Keratinocyte (primary cell): ENCODE data around the gene LHX3. TPM values are rescaled to one million over a fixed set of nuclear protein-coding genes. Genes with fewer than 3 reads are reported as not detected.

Experiments used
- DNase-seq: peaks from one replicate; pipeline ENCODE4 v3.0.0-alpha.2; 2011; ENCODE audit warnings: low read depth, missing footprints, low spot score
- FAIRE-seq: peaks from 2 replicates; lab custom pipeline; 2011; peaks lifted over from hg19 to GRCh38; lab: Jason Lieb, UNC
- H2AFZ ChIP-seq: 2 replicates; pipeline ENCODE4 v1.6.0; 2012; ENCODE audit warnings: low read length, control low read depth, inconsistent platforms; ENCODE audit not compliant: control insufficient read depth
- H3K27ac ChIP-seq: 2 replicates; pipeline ENCODE4 v1.5.1; 2011; ENCODE audit warnings: low read length; ENCODE audit not compliant: control insufficient read depth, insufficient read depth
- H3K27me3 ChIP-seq: 3 replicates; pipeline ENCODE4 v1.6.0; 2011; ENCODE audit warnings: low read length; ENCODE audit not compliant: control insufficient read depth, insufficient read depth; ENCODE audit errors: extremely low read depth
- H3K36me3 ChIP-seq, 2 experiments: 2 replicates in 1 of 2; 3 replicates in 1 of 2; pipeline ENCODE4 v1.5.1; 2011; ENCODE audit warnings: low read length in 2 of 2, mild to moderate bottlenecking in 1 of 2; ENCODE audit not compliant: control insufficient read depth in 2 of 2, insufficient read depth in 2 of 2; ENCODE audit errors: extremely low read depth in 1 of 2
- H3K4me1 ChIP-seq: 3 replicates; pipeline ENCODE4 v1.5.1; 2011; ENCODE audit warnings: low read length; ENCODE audit not compliant: control insufficient read depth, insufficient read depth; ENCODE audit errors: extremely low read depth
- H3K4me2 ChIP-seq: 3 replicates; pipeline ENCODE4 v1.6.0; 2011; ENCODE audit warnings: low read depth, low read length; ENCODE audit not compliant: control insufficient read depth, insufficient read depth; ENCODE audit errors: extremely low read depth
- H3K4me3 ChIP-seq, 3 experiments: fragments of 200-600 bp in 1 of 3; sonication (generic) in 1 of 3; 2 replicates in 2 of 3; 3 replicates in 1 of 3; pipeline ENCODE4 v1.5.1; 2011 to 2016; ENCODE audit warnings: low read length in 3 of 3, mild to moderate bottlenecking in 3 of 3, control low read depth in 2 of 3, inconsistent platforms in 1 of 3, low read depth in 1 of 3, mixed read lengths in 1 of 3, mixed run types in 1 of 3, moderate library complexity in 1 of 3; ENCODE audit not compliant: control insufficient read depth in 2 of 3, insufficient read depth in 2 of 3; ENCODE audit errors: extremely low read depth in 1 of 3
- H3K79me2 ChIP-seq: 2 replicates; pipeline ENCODE4 v1.6.0; 2012; ENCODE audit warnings: low read length; ENCODE audit not compliant: control insufficient read depth, insufficient read depth
- H3K9ac ChIP-seq: 3 replicates; pipeline ENCODE4 v1.6.0; 2011; ENCODE audit warnings: low read length; ENCODE audit not compliant: control insufficient read depth, insufficient read depth; ENCODE audit errors: extremely low read depth
- H3K9me1 ChIP-seq: 3 replicates; pipeline ENCODE4 v1.6.0; 2011; ENCODE audit warnings: low read length; ENCODE audit not compliant: control insufficient read depth, insufficient read depth; ENCODE audit errors: extremely low read depth
- H3K9me3 ChIP-seq: 2 replicates; pipeline ENCODE4 v1.5.1; 2012; ENCODE audit warnings: low read depth, low read length; ENCODE audit not compliant: control insufficient read depth
- H4K20me1 ChIP-seq: 3 replicates; pipeline ENCODE4 v1.6.0; 2011; ENCODE audit warnings: low read length; ENCODE audit not compliant: control insufficient read depth, insufficient read depth; ENCODE audit errors: extremely low read depth
- CTCF ChIP-seq, 3 experiments: IDR thresholded peaks in 1 of 3; conservative IDR thresholded peaks in 1 of 3; optimal IDR thresholded peaks in 1 of 3; 2 replicates in 2 of 3; 3 replicates in 1 of 3; pipeline versions ENCODE3 to v1.5.1; 2011; ENCODE audit warnings: low read length in 3 of 3, mild to moderate bottlenecking in 3 of 3, moderate library complexity in 2 of 3, control low read depth in 1 of 3, inconsistent platforms in 1 of 3; ENCODE audit not compliant: insufficient read depth in 2 of 3; ENCODE audit errors: extremely low read depth in 1 of 3
- EZH2 ChIP-seq: IDR thresholded peaks from one replicate; pipeline ENCODE4 v1.6.1; 2012; ENCODE audit warnings: inconsistent platforms, mild to moderate bottlenecking, low read length, moderate library complexity
- dilution Hi-C: fragments of 300-500 bp; cut with MboI; formaldehyde crosslinking; loops from one replicate; pipeline ENCODE4 v1.7.0; 2020; ENCODE audit warnings: low sequenced_read_pairs; ENCODE audit not compliant: extremely low pct_ligation_motif_present
- polyA plus RNA-seq, 5 experiments: library from polyadenylated mRNA; depleted of rRNA in 3 of 5; stranded (reverse) in 3 of 5; stranded (forward) in 1 of 5; unstranded in 1 of 5; fragments of >200 nt; gene quantifications; 1 replicate in 1 of 5; 2 replicates in 3 of 5; 3 replicates in 1 of 5; pipeline versions ENCODE4 v1.2.1 to v1.2.3, GENCODE V29; 2011 to 2012; ENCODE audit warnings: missing spikeins in 2 of 5, low read depth in 1 of 5, low replicate concordance in 1 of 5

LHX3 gene
- polyA plus RNA-seq, 1 donor (not counting 4 experiments of a cell fraction or from before 2014, with no cell fraction given), result not detected

- TF ChIP-seq CTCF (optimal IDR thresholded peaks at IDR 0.05 in 1 of 3, IDR thresholded peaks at IDR 0.05 in 1 of 3, conservative IDR thresholded peaks at IDR 0.05 in 1 of 3; ENCODE audit: extremely low read depth in 1 of 3, insufficient read depth in 2 of 3, low read length in 3 of 3) (no peak), EZH2 (no peak)
- H3K9me3 ChIP-seq, result no peaks in the 10 kb centered on the region
- no peak for FAIRE-seq
- no peak overlapping the region for H3K27ac ChIP-seq
- no peak overlapping the region for H3K4me3 ChIP-seq
- no peak overlapping the region for H2AFZ ChIP-seq
- H3K4me2 ChIP-seq, result no peak overlapping the region
- no peaks in the 10 kb centered on the region for H3K4me1 ChIP-seq
- H3K27me3 ChIP-seq, result peaks cover 22% of the 10 kb centered on the region
- dilution Hi-C loops, result no loop called here
- no peaks in the 10 kb centered on the region for H3K9me1 ChIP-seq
- H3K9ac ChIP-seq, result no peak overlapping the region
- H3K36me3 ChIP-seq, result no peaks in the 10 kb centered on the region
- DNase-seq, result no peak
- H3K79me2 ChIP-seq, result no peaks in the 10 kb centered on the region
- H4K20me1 ChIP-seq, result no peaks in the 10 kb centered on the region
Observed at GRCh38 chr9:136172412-136173079, 32.4 kb downstream of the LHX3 start.

- Histone ChIP-seq H3K4me2 (no peak overlapping the region), H3K27me3 (peaks cover 22% of the 10 kb centered on the region), H4K20me1 (no peaks in the 10 kb centered on the region), H2AFZ (no peak overlapping the region), H3K27ac (no peak overlapping the region), H3K4me3 (no peak overlapping the region), H3K4me1 (no peaks in the 10 kb centered on the region), H3K79me2 (no peaks in the 10 kb centered on the region), H3K36me3 (no peaks in the 10 kb centered on the region), H3K9me3 (no peaks in the 10 kb centered on the region), H3K9me1 (no peaks in the 10 kb centered on the region), H3K9ac (no peak overlapping the region)
- no peak for TF ChIP-seq EZH2
- DNase-seq (no peak), FAIRE-seq (no peak)
- dilution Hi-C loops, result no loop called here
Observed at GRCh38 chr9:136171801-136172411, 33.0 kb downstream of the LHX3 start.
